Colonic mucosa (tissue), 4 donors: ENCODE results near the gene ALDH1A3. TPM values are rescaled to one million over a fixed set of nuclear protein-coding genes. Genes with fewer than 3 reads are reported as not detected.

ENCODE experiments used
- DNase-seq: peaks from one replicate; pipeline ENCODE4 v3.0.0-alpha.2; 2020
- H3K27ac ChIP-seq: fragments of 200-600 bp; one replicate; pipeline ENCODE4 v1.8.0; 2021
- H3K27me3 ChIP-seq: fragments of 200-600 bp; one replicate; pipeline ENCODE4 v1.8.0; 2021
- H3K36me3 ChIP-seq: fragments of 200-600 bp; one replicate; pipeline ENCODE4 v1.8.0; 2021
- H3K4me1 ChIP-seq: fragments of 200-600 bp; one replicate; pipeline ENCODE4 v1.8.0; 2021; ENCODE audit warnings: mild to moderate bottlenecking
- H3K4me3 ChIP-seq: fragments of 200-600 bp; one replicate; pipeline ENCODE4 v1.8.0; 2021
- H3K9ac ChIP-seq, 2 donors: one replicate each; pipeline ENCODE4 v1.7.0; 2013; ENCODE audit warnings: control low read depth in 2 of 2, low read depth in 2 of 2, low read length in 2 of 2
- H3K9me3 ChIP-seq: fragments of 200-600 bp; one replicate; pipeline ENCODE4 v1.8.0; 2021
- CTCF ChIP-seq: fragments of 200-600 bp; IDR thresholded peaks from one replicate; pipeline ENCODE4 v1.8.0; 2022; ENCODE audit warnings: antibody characterized with exemption, mild to moderate bottlenecking
- intact Hi-C: fragments of 100-400 bp; cut with DNase I; formaldehyde crosslinking; loops from one replicate; pipeline ENCODE4 v1.14.1; 2022
- total RNA-seq, 2 donors: library from RNA; stranded (reverse); fragmentation: NEBNext Ultra II Directional in 1 of 2; extraction: Animal tissue kit (Norgen Biotek cat#: 25700) in 1 of 2; gene quantifications; one replicate each; pipeline ENCODE4 v1.2.1, GENCODE V29; 2021
- donor health status: healthy.
- donor health status: DM: no; HTN: no; CAD: no.
- donor health status: DM: no; HTN: no; CAD: no.

The ALDH1A3 gene
- total RNA-seq, 2 donors from 2014 or later: 3.8 to 7.4 TPM

- Histone ChIP-seq H3K36me3 (no peaks in the 10 kb centered on the region), H3K4me3 (no peak overlapping the region), H3K9ac (no peak overlapping the region), H3K27ac (no peak overlapping the region), H3K9me3 (no peaks in the 10 kb centered on the region), H3K4me1 (no peaks in the 10 kb centered on the region), H3K27me3 (no peaks in the 10 kb centered on the region)
- intact Hi-C loops: no loop called here
- DNase-seq: no peak
- no peak for TF ChIP-seq CTCF
Observed at GRCh38 chr15:100853676-100854440, 25.8 kb upstream of the ALDH1A3 start.

- no peak for TF ChIP-seq CTCF
- no peak overlapping the region for H3K27ac ChIP-seq
- DNase-seq: no peak
- no peaks in the 10 kb centered on the region for H3K36me3 ChIP-seq
- no peak overlapping the region for H3K9ac ChIP-seq
- H3K9me3 ChIP-seq: no peaks in the 10 kb centered on the region
- no peak overlapping the region for H3K4me3 ChIP-seq
- no peaks in the 10 kb centered on the region for H3K27me3 ChIP-seq
- intact Hi-C loops: no loop called here
- no peaks in the 10 kb centered on the region for H3K4me1 ChIP-seq
Observed at GRCh38 chr15:100856867-100857266, 22.8 kb upstream of the ALDH1A3 start.

DNA sequence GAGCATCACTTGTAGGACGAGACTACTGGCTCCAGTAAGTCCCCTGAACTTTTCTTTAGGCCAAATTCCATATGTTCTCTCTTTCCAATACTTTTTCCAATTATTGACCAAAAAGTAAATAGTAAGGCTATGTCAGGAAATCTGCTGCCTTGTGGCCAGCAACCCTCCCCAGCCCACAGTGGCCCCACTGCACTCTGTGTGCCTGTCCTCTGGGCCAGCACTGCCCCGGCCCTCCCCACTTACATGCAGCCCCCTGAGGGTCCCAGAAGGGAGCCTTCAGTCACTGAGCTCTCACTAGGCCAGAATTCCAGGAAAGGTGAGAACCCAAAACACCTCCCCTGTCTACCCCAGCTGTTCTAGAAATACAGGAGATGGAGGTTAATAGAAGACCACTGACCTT lies 21.3 kb upstream of the ALDH1A3 start:
- Histone ChIP-seq H3K9me3 (no peaks in the 10 kb centered on the region), H3K36me3 (no peaks in the 10 kb centered on the region), H3K27ac (no peak overlapping the region), H3K4me3 (no peak overlapping the region), H3K27me3 (no peaks in the 10 kb centered on the region), H3K4me1 (no peaks in the 10 kb centered on the region), H3K9ac (no peak overlapping the region)
- no peak for TF ChIP-seq CTCF
- no peak for DNase-seq
- intact Hi-C loops: no loop called here

DNA sequence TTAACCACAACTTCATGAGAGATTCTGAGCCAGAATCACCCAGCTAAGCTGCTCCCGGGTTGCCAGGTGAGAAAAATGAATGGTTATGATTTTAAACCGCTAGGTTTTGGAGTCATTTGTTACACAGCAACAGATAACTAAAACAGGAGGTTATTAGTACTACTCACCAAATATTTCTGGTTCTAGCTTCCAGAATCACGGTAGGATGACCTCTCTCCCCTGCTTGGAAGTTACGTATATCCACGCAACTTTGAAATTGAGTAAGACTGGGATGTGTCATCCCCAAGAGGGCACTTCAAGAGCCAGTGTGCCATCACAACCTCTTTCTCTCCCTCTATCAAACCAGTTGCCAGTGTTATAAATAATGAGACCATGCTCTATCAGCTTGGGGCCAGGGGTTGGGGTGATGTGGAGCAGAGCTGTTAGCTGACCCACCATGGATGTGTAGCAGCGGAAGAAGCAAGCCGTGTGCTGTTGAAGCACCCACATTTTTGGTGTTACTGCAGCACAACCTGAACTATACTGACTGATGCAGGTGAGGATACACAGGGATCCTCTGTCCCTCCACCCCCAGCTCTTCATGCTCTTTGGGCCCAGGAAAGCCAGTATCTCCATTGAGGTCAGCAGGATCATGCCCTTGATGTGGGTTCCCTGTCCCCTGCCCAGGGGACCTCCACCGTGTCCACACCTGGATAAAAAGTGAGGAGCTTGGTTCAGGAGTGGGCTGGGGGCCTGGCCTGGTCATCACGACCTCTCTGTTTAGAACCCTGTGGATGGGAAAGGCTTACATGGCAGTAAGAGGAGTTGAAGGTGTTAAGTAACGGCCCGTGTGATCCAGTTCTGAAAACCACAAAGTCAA lies 19.4 kb upstream of the ALDH1A3 start:
- H3K27ac ChIP-seq: no peak overlapping the region
- no peak overlapping the region for H3K9ac ChIP-seq
- intact Hi-C loops: no loop called here
- TF ChIP-seq CTCF: no peak
- no peak for DNase-seq
- no peaks in the 10 kb centered on the region for H3K9me3 ChIP-seq
- no peaks in the 10 kb centered on the region for H3K36me3 ChIP-seq
- no peaks in the 10 kb centered on the region for H3K4me1 ChIP-seq
- H3K4me3 ChIP-seq: no peak overlapping the region
- no peaks in the 10 kb centered on the region for H3K27me3 ChIP-seq

- Histone ChIP-seq H3K36me3 (no peaks in the 10 kb centered on the region), H3K4me3 (no peak overlapping the region), H3K27me3 (no peaks in the 10 kb centered on the region), H3K4me1 (no peaks in the 10 kb centered on the region), H3K9ac (no peak overlapping the region), H3K9me3 (no peaks in the 10 kb centered on the region), H3K27ac (no peak overlapping the region)
- no peak for TF ChIP-seq CTCF
- DNase-seq: no peak
- intact Hi-C loops: no loop called here
Observed at GRCh38 chr15:100860829-100861510, 18.7 kb upstream of the ALDH1A3 start.
